KMS-11 (cell line): ENCODE measurements around the gene ACAN.

ENCODE experiments used
- H2AFZ ChIP-seq: fragments of 200-600 bp; sonication (generic); 2 replicates; pipeline ENCODE4 v1.6.1; 2016; ENCODE audit warnings: antibody characterized with exemption, mixed run types, low read depth
- H3K27ac ChIP-seq: fragments of 200-600 bp; sonication (generic); 2 replicates; pipeline ENCODE4 v1.6.1; 2016; ENCODE audit warnings: mild to moderate bottlenecking, mixed run types
- H3K27me3 ChIP-seq: fragments of 200-600 bp; sonication (generic); 2 replicates; pipeline ENCODE4 v1.6.1; 2017; ENCODE audit warnings: mild to moderate bottlenecking, low read depth, mixed run types, moderate library complexity; ENCODE audit not compliant: insufficient read depth
- H3K36me3 ChIP-seq: fragments of 200-600 bp; sonication (generic); 2 replicates; pipeline ENCODE4 v1.6.1; 2017; ENCODE audit warnings: mild to moderate bottlenecking, mixed run types; ENCODE audit not compliant: insufficient read depth
- H3K4me1 ChIP-seq: fragments of 200-600 bp; sonication (generic); 2 replicates; pipeline ENCODE4 v1.6.1; 2016; ENCODE audit warnings: mild to moderate bottlenecking, low read depth, mixed run types; ENCODE audit not compliant: poor library complexity, severe bottlenecking
- H3K4me2 ChIP-seq: fragments of 200-600 bp; sonication (generic); 2 replicates; pipeline ENCODE4 v1.7.0; 2016; ENCODE audit warnings: mild to moderate bottlenecking, mixed run types
- H3K4me3 ChIP-seq: fragments of 200-600 bp; sonication (generic); IDR thresholded peaks from 2 replicates; pipeline ENCODE4 v1.6.1; 2017; ENCODE audit warnings: low read depth, low read length, mixed read lengths; ENCODE audit not compliant: insufficient read depth
- H3K79me2 ChIP-seq: fragments of 200-600 bp; sonication (generic); 2 replicates; pipeline ENCODE4 v1.6.1; 2016; ENCODE audit warnings: low read depth, mixed run types; ENCODE audit not compliant: insufficient read depth
- H3K9ac ChIP-seq: fragments of 200-600 bp; sonication (generic); 2 replicates; pipeline ENCODE4 v1.6.1; 2016; ENCODE audit warnings: mild to moderate bottlenecking, mixed run types
- H4K20me1 ChIP-seq: fragments of 200-600 bp; sonication (generic); 2 replicates; pipeline ENCODE4 v1.6.1; 2016; ENCODE audit warnings: mild to moderate bottlenecking, mixed run types; ENCODE audit not compliant: insufficient read depth
- TF ChIP-seq, protein P1 (sequence below): fragments of 200-600 bp; sonication (generic); conservative IDR thresholded peaks from 2 replicates; pipeline ENCODE4 v1.6.1; 2017; ENCODE audit warnings: low read depth, mild to moderate bottlenecking, antibody characterized with exemption, low read length, moderate library complexity, mixed read lengths

Gene ACAN

DNA sequence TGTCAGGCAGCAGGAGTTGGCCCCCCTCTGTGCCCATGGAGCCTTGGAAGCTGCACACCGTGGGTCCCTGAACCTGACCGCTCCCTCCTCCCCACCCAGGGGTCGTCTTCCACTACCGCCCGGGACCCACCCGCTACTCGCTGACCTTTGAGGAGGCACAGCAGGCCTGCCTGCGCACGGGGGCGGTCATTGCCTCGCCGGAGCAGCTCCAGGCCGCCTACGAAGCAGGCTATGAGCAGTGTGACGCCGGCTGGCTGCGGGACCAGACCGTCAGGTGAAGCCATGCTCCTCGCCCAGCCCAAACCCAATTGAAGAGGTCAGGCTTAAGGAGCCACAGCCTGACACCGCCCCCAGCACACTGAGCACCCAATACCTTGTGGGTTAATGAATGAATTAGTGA lies 43.9 kb downstream of the ACAN start:
- H2AFZ ChIP-seq: no peak overlapping the region
- TF ChIP-seq, protein P1, sequence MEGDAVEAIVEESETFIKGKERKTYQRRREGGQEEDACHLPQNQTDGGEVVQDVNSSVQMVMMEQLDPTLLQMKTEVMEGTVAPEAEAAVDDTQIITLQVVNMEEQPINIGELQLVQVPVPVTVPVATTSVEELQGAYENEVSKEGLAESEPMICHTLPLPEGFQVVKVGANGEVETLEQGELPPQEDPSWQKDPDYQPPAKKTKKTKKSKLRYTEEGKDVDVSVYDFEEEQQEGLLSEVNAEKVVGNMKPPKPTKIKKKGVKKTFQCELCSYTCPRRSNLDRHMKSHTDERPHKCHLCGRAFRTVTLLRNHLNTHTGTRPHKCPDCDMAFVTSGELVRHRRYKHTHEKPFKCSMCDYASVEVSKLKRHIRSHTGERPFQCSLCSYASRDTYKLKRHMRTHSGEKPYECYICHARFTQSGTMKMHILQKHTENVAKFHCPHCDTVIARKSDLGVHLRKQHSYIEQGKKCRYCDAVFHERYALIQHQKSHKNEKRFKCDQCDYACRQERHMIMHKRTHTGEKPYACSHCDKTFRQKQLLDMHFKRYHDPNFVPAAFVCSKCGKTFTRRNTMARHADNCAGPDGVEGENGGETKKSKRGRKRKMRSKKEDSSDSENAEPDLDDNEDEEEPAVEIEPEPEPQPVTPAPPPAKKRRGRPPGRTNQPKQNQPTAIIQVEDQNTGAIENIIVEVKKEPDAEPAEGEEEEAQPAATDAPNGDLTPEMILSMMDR: no peak

DNA sequence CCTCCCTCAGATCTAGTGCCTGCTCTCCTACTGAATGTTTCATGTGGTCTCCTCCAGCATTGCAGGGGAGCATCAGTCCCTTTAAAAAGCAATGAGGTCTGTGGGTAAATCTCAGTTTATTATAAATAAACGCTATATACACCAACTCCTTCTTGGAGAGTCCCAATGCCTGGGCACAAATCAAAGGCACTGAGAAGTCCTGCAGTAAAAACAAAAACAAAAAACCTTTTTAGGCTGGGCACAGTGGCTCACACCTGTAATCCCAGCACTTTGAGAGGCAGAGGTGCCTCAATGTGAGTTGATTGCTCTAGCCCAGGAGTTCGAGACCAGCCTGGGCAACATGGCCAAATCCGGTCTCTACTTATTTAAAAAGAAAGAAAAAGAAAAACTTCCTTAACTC lies 45.0 kb downstream of the ACAN start:
- H4K20me1 ChIP-seq: no peaks in the 10 kb centered on the region
- H3K27me3 ChIP-seq: no peaks in the 10 kb centered on the region
- no peaks in the 10 kb centered on the region for H3K4me1 ChIP-seq
- H3K9ac ChIP-seq: no peak overlapping the region
- no peak overlapping the region for H2AFZ ChIP-seq
- TF ChIP-seq, protein P1: no peak
- H3K36me3 ChIP-seq: no peaks in the 10 kb centered on the region
- H3K79me2 ChIP-seq: no peaks in the 10 kb centered on the region
- H3K4me2 ChIP-seq: no peak overlapping the region
- no peak overlapping the region for H3K4me3 ChIP-seq
- no peak overlapping the region for H3K27ac ChIP-seq

More for the DNA sequence above, 43.9 kb downstream of the ACAN start:
- Histone ChIP-seq H3K27ac (no peak overlapping the region), H3K4me2 (no peak overlapping the region), H3K27me3 (no peaks in the 10 kb centered on the region), H3K79me2 (no peaks in the 10 kb centered on the region), H3K36me3 (no peaks in the 10 kb centered on the region), H3K4me3 (no peak overlapping the region), H3K9ac (no peak overlapping the region), H4K20me1 (no peaks in the 10 kb centered on the region), H3K4me1 (no peaks in the 10 kb centered on the region)

DNA sequence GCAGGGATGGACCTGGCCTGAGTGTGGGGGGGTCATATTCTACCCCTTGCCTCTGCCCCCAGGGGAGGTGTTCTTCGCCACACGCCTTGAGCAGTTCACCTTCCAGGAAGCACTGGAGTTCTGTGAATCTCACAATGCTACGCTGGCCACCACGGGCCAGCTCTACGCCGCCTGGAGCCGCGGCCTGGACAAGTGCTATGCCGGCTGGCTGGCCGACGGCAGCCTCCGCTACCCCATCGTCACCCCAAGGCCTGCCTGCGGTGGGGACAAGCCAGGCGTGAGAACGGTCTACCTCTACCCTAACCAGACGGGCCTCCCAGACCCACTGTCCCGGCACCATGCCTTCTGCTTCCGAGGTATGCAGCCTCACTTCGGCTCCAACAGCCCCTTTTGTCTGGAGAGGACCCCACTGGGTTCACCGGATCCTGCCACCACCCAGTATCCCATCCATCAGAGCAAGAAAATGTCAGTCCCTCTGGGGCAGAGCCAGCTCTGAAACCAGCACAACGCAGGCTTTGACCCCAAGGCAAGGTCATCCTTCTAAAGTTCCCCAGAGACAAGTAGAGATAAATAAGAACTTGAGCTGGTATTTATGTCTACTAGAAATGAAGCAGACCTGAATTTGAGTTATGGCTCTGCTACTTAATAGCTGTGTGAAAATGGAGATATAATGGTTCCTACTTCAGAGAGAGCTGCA lies 46.3 kb downstream of the ACAN start:
- no peaks in the 10 kb centered on the region for H4K20me1 ChIP-seq
- peaks cover under 1% of the 10 kb centered on the region; the same call in 1 of the 2 replicates for H3K27me3 ChIP-seq
- H2AFZ ChIP-seq: no peak overlapping the region
- no peak overlapping the region for H3K9ac ChIP-seq
- H3K4me1 ChIP-seq: no peaks in the 10 kb centered on the region
- H3K4me3 ChIP-seq: no peak overlapping the region
- no peak overlapping the region for H3K27ac ChIP-seq
- H3K4me2 ChIP-seq: no peak overlapping the region
- H3K36me3 ChIP-seq: no peaks in the 10 kb centered on the region
- TF ChIP-seq, protein P1: no peak
- H3K79me2 ChIP-seq: no peaks in the 10 kb centered on the region

DNA sequence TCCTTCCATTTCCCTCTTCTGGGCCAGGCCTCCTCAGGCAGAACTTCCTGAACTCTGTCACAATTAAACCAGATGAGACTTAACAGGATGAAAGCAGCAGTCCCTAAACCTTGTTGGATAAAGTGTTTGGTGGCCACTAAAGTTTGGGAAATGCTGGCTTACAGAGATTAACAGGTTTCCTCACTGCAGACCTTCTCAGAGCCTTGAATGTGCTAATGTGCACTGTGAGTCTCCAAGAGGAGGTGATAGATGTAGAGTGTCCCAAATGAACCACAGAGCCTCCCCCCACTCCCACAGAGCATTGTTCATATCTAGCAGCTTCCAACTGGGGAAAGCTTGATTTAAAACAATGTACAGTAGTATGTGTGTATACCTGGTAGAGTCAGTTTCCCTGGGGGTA lies 49.2 kb downstream of the ACAN start:
- no peak overlapping the region for H2AFZ ChIP-seq
- H3K27me3 ChIP-seq: peaks cover 17% of the 10 kb centered on the region
- no peak overlapping the region for H3K4me2 ChIP-seq
- TF ChIP-seq, protein P1: no peak
- no peak overlapping the region for H3K9ac ChIP-seq
- H3K36me3 ChIP-seq: no peaks in the 10 kb centered on the region
- H3K27ac ChIP-seq: no peak overlapping the region
- no peaks in the 10 kb centered on the region for H3K79me2 ChIP-seq
- H3K4me1 ChIP-seq: no peaks in the 10 kb centered on the region
- H4K20me1 ChIP-seq: no peaks in the 10 kb centered on the region
- H3K4me3 ChIP-seq: no peak overlapping the region
